WTC11 (cell line): ENCODE results near the gene METTL1.

Source experiments
- CTCF ChIP-seq: fragments of 200-600 bp; IDR thresholded peaks from 2 replicates; pipeline ENCODE4 v1.8.0; 2022; ENCODE audit warnings: antibody characterized with exemption
- E2F5 ChIP-seq: sonication (generic); formaldehyde crosslinking; IDR thresholded peaks from 2 replicates; pipeline ENCODE4 v1.8.1; 2022; ENCODE audit warnings: mild to moderate bottlenecking, moderate library complexity, missing genetic modification reagents
- ESRRA ChIP-seq: sonication (generic); formaldehyde crosslinking; IDR thresholded peaks from 2 replicates; pipeline ENCODE4 v1.8.1; 2022; ENCODE audit warnings: mild to moderate bottlenecking, missing genetic modification reagents, borderline replicate concordance
- ETV6 ChIP-seq: sonication (generic); formaldehyde crosslinking; IDR thresholded peaks from 2 replicates; pipeline ENCODE4 v1.8.1; 2022; ENCODE audit warnings: mild to moderate bottlenecking, missing genetic modification reagents
- GRHL2 ChIP-seq: fragments of 250-450 bp; sonication (Bioruptor Pico); IDR thresholded peaks from 2 replicates; pipeline ENCODE4 v1.8.0; 2022; ENCODE audit warnings: mild to moderate bottlenecking, moderate library complexity; ENCODE audit not compliant: insufficient replicate concordance, severe bottlenecking
- HMGA2 ChIP-seq: fragments of 250-450 bp; sonication (Bioruptor Pico); IDR thresholded peaks from 2 replicates; pipeline ENCODE4 v1.4.0; 2021; ENCODE audit warnings: mild to moderate bottlenecking, moderate library complexity
- IRF1 ChIP-seq: sonication (generic); formaldehyde crosslinking; IDR thresholded peaks from 2 replicates; pipeline ENCODE4 v1.8.0; 2023; ENCODE audit warnings: missing genetic modification reagents
- SMAD3 ChIP-seq: sonication (generic); formaldehyde crosslinking; IDR thresholded peaks from 2 replicates; pipeline ENCODE4 v1.8.0; 2022; ENCODE audit warnings: missing genetic modification reagents, mild to moderate bottlenecking, borderline replicate concordance
- TEAD4 ChIP-seq: sonication (generic); formaldehyde crosslinking; IDR thresholded peaks from 2 replicates; pipeline ENCODE4 v1.8.0; 2022; ENCODE audit warnings: mild to moderate bottlenecking, missing genetic modification reagents
- TF ChIP-seq, protein P1 (sequence below): sonication (generic); formaldehyde crosslinking; conservative IDR thresholded peaks from 2 replicates; pipeline ENCODE4 v1.8.1; 2022; ENCODE audit warnings: mild to moderate bottlenecking, missing genetic modification reagents
- TF ChIP-seq, protein P2 (sequence below): sonication (generic); formaldehyde crosslinking; IDR thresholded peaks from 2 replicates; pipeline ENCODE4 v1.8.0; 2023; ENCODE audit warnings: missing genetic modification reagents, mild to moderate bottlenecking, borderline replicate concordance
- TF ChIP-seq, protein P3 (sequence below): sonication (generic); formaldehyde crosslinking; IDR thresholded peaks from 2 replicates; pipeline ENCODE4 v1.8.0; 2022; ENCODE audit warnings: mild to moderate bottlenecking, missing genetic modification reagents

DNA sequence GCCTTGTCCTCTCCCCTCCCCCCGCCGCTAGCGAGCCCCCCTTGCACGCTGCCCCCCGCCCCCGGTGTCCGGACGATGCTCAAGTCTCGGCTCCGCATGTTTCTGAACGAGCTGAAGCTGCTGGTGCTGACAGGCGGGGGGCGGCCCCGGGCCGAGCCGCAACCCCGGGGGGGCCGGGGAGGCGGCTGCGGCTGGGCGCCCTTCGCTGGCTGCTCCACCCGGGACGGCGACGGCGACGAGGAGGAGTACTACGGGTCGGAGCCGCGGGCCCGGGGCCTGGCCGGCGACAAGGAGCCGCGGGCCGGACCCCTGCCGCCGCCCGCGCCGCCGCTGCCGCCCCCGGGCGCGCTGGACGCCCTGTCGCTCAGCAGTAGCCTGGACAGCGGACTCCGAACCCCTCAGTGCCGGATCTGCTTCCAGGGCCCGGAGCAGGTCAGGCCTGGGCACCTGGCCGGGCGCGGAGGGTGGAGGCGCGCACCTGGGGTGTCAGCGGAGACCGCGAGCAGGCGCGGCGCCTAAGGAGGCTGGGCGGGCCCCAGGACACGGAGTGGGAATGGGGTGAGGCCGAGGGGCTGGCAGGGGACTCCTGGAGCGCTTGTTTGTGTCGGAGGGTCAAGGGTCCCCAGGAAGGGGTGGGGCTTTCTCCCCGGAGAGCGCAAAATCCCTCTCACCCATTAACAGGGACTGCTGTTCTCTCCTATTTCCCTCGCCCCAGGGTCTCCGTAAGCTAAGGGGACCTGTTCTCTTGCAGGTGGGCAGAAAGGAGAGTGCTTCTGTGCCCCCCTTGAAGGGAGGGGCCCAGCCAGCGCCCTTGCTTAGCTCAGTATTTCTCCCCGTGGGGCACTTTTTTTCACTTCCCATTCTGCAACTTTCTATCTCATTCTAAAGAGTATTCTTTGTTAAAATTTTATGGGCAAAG lies 16.2 kb downstream of the METTL1 start:
- TF ChIP-seq ETV6 (CRISPR knock-in tag) (no peak), CTCF (no peak), SMAD3 (no peak), E2F5 (CRISPR knock-in tag) (no peak), IRF1 (CRISPR knock-in tag) (no peak), TEAD4 (no peak), ESRRA (CRISPR knock-in tag) (no peak), HMGA2 (CRISPR knock-in tag) (no peak), GRHL2 (CRISPR knock-in tag) (no peak)
- TF ChIP-seq, protein P1, sequence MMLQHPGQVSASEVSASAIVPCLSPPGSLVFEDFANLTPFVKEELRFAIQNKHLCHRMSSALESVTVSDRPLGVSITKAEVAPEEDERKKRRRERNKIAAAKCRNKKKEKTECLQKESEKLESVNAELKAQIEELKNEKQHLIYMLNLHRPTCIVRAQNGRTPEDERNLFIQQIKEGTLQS (CRISPR knock-in tag): no peak
- TF ChIP-seq, protein P2, sequence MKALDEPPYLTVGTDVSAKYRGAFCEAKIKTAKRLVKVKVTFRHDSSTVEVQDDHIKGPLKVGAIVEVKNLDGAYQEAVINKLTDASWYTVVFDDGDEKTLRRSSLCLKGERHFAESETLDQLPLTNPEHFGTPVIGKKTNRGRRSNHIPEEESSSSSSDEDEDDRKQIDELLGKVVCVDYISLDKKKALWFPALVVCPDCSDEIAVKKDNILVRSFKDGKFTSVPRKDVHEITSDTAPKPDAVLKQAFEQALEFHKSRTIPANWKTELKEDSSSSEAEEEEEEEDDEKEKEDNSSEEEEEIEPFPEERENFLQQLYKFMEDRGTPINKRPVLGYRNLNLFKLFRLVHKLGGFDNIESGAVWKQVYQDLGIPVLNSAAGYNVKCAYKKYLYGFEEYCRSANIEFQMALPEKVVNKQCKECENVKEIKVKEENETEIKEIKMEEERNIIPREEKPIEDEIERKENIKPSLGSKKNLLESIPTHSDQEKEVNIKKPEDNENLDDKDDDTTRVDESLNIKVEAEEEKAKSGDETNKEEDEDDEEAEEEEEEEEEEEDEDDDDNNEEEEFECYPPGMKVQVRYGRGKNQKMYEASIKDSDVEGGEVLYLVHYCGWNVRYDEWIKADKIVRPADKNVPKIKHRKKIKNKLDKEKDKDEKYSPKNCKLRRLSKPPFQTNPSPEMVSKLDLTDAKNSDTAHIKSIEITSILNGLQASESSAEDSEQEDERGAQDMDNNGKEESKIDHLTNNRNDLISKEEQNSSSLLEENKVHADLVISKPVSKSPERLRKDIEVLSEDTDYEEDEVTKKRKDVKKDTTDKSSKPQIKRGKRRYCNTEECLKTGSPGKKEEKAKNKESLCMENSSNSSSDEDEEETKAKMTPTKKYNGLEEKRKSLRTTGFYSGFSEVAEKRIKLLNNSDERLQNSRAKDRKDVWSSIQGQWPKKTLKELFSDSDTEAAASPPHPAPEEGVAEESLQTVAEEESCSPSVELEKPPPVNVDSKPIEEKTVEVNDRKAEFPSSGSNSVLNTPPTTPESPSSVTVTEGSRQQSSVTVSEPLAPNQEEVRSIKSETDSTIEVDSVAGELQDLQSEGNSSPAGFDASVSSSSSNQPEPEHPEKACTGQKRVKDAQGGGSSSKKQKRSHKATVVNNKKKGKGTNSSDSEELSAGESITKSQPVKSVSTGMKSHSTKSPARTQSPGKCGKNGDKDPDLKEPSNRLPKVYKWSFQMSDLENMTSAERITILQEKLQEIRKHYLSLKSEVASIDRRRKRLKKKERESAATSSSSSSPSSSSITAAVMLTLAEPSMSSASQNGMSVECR: no peak
- TF ChIP-seq, protein P3, sequence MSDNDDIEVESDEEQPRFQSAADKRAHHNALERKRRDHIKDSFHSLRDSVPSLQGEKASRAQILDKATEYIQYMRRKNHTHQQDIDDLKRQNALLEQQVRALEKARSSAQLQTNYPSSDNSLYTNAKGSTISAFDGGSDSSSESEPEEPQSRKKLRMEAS (CRISPR knock-in tag): no peak
